HPDE6-E6E7 (cell line): ENCODE results near the gene DHRSX.
"Not testable (repeated sequence)": the region's sequence is repeated elsewhere in the genome, so short reads cannot be mapped to it uniquely, and the experiment has no call there.

Experiments used
- DNase-seq: peaks from one replicate; pipeline ENCODE4 v3.0.0; 2011; ENCODE audit warnings: missing footprints; ENCODE audit errors: extremely low spot score

Gene DHRSX

DNA sequence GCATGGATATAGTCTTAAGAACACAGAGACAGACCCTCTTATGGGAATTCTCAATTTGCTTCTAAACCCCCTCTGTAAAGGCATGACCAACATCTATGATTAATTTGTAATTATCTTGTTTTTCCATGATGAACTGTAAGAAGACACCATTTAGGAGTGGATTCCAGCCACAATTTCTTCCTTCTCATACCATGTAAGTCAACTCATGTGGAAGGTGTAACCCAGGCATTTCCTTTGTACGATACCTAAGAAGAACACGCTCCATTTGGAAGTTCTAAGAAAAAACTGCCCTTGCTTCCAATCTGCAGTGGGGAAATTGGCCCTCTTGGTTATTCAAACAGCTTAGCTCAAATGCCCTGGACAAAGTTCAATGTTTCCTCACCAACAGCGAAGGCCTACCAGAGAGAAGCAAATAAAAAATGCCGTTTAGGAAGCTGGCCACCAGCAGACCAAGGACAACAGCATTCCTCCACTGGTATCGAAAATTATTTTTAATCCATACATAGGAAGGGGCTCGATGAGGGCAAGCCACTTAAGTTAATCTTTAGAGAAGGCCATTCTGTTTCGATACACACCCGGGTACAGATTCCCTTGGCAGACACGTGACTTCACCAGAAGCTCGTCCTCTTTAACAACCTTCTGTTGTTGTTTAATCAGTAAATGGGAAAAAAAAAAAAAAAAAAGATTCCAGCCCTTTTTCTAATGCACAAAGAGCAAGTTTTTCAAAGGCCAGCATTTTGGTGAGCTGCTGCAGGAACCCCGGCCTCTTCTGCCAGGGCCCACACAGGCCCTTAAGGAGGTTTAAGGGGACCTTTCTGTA, 2.6 kb downstream of the DHRSX start:
- DNase-seq = no peak

DNA sequence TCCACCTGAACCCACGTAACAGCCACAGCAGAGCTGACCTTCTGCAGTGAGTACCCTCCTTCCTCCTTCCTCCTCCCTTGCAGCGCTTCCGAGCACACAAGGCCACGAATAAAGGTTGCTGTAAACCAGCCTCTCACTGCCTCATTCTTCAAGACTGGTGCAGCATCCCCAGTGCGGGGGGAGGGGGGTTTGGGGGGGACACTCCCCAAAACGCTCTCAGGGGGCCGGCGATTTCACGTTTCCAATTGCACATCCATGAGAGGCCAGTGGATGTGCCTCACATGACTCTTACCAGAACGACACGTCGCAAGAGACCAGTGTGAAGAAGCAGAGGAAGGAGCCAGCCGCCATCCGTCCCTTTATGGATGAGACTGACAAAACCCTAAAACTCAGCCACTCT, 5.2 kb downstream of the DHRSX start:
- DNase-seq = no peak

DNA sequence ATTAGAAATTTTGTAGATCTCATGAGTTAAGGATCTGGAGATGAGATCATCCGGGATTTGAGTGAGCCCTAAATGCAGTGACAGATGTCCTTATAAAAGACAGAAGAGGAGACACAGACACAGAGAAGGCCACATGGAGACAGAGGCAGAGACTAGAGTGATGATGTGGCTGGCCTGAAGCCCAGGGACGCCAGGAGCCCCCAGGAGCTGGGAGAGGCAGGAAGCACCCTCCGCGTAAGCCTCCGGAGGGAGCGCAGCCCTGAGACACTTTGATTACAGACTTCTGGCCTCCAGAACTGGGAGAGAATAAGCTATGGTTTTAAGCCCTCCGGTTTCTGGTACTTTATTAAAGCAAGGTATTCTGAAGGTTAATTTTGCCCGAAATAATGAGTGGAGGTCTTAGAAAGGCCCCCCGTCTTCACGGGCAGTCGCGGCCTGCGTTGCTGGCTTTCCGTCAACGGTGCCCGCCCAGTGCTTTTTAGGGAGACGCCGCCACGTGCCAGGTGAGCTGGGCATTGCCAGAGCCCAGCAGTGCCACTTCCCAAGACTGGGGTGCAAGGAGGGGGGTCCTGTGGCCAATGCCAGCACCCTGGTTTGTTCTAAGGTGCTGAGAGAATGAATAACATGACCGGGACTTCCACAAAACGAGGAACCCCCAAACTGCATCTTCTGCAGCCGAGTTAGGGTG, 8.1 kb downstream of the DHRSX start:
- no peak for DNase-seq

DNA sequence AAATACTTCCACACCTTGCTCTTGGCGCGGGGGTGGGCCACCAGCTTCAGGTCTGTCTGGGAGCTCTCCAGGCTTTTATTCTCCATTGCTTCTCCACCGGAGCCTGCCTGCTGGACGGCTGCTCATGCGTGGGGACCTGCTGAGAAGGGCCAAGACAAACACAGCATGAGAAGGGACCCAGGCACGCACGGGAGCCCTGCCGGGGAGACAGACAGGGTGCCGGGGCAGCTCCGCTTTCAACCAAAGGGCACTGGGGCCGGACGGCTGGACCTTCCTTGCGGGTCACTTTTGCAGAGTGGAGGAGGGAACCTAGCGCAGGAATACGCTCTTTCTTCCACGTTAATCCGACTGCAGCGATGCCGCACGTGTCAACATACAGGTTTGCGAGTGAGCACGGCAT, 10.1 kb downstream of the DHRSX start:
- no peak for DNase-seq

DNA sequence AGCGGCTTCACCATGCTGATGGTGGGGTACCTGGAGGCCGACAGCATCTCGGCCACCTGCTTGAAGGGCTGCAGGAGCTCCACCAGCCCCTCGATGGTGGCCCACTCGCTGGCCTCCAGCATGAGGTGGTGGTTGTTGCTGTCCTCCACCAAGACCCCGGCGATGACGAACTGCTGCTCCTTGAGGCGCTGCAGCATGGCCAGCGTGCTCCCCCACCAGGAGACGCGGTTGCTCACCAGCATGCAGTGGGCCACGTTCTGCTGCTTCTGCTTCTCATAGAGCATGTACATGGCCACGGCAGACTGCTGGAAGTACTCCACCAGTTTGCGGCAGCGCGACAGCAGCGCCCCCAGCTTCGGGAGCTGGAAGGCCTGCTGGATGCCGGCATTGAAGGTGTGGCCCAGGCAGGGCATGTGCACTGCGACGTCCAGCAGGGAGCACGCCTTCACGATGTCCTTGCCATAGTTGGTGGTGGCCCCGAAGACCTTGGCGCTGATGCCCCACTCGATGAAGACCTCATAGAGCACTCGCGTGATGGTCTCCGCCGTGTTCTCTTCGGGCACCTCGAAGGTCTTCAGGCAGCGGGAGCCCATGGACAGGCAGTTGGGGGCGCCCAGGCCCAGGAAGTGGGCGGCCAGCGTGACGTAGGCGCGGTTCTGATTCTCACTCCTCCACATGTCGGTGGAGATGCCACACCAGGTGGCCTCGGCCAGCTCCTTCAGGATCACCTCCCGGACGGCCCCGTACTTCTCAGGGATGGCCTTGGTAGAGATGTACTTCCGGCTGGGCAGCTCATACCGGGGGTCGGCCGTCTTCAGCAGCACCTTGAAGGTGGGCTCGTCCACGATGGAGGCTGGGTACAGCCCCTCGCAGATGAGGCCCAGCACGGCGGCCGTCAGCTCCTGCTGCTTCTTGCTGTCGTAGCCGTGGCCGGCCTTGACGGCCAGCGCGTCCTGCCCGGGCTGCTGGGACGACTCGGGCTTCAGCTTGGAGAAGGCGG, 11.0 kb downstream of the DHRSX start:
- no peak for DNase-seq

DNA sequence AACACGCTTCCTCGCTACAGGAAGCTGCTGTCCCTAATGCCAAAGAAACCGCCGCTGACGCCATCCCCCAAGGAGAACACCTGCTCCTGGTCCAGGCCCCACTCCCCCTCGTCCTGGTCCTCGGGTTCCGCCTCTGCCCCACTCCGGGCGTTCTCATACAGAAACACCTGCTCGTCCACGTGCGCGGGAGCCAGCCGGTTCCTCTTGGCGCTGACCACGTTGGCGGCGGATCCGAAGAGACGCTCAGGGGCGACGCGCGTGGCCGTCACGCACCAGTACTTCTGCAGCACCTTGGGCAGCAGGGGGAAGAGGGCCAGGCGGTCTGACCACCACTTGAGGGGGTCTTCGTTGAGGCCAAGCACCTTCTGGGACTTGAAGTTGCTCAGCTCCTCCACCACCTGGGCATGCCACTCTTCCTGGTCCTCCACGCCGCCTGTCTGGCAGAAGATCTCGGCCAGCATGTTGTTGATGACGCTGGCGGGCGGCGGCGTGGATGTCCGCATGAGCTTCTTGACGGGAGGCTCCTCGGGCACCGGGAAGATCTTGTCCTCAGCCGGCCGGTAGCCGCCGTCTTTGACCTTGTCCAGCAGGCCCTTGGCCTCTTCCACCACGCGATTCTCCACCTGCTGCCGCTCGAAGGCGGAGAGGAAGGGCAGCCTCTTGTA, 12.0 kb downstream of the DHRSX start:
- DNase-seq = no peak

DNA sequence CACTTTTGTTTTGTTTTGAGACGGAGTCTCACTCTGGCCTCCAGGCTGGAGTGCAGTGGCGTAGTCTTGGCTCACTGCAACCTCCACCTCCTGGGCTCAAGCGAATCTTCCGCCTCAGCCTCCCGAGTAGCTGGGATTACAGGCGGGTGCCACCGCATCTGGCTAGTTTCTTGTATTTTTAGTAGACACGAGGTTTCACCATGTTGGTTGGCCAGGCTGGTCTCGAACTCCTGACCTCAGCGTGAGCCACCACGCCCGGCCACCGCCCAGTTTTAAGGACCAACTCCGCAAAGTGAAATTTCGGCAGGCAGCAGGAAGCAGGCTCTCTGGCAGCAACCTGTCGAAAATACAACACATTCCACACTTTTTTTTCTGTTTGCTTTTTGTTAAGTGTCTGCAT, 13.4 kb downstream of the DHRSX start:
- no peak for DNase-seq

DNA sequence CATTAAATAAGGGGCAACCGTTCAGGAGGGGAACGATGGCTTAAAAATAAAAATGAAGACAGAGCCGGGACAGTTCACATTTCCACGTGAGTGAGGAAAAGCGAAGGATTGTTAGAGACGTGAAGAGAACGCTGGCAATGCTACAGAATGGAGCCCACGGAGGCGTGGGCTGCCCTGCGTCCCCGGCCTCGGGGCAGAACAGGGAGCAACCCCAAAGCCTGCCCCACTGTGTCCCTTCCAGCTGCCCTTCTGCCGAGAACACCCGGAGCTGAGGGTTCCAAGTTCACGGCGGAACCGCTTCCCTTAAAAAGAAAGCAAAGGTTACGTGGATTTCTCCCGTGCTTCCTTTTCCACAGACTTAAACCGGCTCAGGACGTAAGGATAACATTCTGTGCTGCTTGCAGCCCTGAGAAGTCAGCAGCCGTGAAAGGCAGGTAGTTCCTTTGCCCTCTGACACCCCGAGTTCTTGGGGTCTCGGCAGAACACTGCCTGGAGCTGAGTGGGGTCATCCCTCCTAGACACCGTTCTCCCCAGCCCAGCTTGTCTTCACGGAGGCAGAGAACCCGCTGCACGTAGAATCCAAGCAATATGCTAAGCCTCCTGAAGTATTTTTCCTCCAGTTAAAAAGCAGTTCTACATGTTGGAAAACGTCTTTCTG, 14.2 kb downstream of the DHRSX start:
- no peak for DNase-seq

DNA sequence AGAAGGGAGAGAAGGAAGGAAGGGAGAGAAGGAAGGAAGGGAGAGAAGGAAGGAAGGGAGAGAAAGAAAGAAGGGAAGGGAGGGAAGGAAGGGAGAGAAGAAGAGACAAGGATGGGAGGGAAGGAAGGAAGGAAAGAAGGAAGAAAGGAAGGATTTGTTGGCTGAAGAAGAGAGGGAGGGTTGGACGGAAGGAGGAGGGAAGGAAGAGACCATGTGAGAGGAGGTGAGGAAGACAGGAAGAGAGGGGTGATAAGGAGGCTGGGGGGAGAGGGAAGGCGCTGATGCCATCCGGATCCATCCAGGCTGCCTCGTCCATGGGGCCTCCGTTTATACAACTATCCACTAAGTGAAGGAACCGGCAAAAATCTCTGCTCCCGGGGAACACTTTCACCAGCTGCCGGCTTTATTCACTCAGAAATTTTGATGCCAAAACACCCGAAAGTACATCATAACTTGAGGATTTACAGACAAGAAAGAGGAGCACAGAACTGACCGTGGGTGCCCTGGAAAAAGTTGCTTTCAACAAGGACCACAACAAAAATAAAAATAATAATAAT, 14.9 kb downstream of the DHRSX start:
- DNase-seq = no peak

DNA sequence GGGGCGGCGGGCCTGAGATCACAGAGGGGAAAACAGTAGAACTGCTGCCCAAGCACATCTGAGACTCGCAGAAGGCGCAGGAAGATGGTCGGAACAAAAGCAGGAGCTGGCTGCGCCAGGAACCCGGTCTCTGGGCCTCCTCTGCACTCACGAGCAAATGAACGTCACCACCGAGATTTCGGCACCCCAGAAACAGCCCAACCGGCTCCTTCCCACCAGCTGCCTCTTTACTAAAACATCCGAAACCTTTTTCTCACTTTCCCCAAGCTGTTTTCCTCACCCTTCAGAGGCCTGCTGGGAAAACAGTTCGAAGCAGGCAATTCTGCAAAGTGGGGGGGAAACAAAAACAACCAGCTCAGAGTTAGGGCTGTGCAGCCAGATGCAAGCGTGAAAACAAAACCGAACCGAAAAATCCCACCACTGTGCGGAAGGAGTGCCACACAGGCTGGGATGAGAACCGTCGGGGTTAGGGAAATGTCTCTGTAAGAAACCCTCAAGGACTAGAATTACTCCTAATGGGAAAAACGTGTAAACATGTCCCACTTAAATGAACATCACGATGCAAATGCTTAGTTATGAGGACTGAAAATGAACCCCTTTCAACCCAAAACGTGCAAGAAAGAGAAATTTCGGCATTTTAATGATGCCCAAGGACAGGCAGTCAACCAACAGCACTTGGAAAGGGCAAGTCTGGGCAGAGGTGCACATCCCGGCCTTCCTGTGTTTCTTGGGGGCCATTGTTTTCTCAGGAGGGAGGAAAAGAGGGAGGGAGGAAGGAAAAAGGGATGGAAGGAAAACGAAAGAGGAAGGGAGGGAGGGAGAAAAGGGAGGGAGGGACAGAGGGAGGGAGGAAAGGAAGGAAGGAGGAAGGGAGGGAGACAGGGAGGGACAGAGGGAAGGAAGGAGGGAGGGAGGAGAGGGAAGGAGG, 15.8 kb downstream of the DHRSX start:
- DNase-seq = no peak

DNA sequence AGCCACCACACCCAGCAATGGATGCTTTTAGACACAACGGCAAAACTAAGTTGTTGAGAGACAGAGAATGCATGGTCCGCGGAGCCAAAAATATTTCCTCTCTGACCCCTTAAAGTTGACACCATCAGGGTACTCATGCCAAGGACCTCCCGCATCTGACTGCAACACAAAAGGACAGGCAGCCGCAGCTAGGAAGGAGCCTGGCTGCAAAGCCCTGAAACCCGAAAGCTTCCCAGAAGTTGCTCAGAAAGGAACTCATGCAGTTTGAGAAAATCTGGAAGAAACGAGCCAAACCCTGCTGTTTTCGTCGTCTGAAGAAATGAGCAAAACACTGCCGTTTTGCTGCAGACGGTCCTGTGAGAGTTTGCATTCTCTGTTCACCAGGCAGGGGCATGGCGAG, 16.5 kb downstream of the DHRSX start:
- no peak for DNase-seq

DNA sequence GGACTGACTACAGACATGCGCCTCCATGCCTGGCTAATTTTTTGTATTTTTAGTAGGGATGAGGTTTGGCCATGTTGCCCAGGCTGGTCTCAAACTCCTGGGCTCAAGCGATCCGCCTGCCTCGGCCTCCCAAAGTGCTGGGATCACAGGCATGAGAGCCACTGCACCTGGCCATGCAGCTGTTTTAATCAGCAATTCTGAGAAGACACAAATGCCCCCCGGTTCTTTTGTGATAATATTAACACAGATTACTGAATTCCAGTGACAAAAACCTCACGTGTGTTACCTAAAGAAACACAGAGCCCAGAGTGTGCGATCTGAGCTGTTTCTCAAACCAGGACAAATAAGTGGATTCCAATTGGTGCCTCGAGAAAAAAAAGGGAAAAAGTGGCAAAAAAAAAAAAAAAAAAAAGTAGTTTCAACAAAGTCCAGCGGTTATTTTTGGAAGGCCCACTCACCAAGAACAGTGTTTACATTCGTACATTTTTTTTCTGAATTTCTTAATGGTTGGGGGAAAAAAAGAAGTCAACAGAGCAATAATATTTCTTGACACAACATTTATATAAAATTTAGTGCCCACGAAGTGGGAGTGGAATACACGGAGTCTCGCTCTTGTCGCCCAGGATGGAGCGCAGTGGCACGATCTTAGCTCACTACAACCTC, 17.2 kb downstream of the DHRSX start:
- no peak for DNase-seq

DNA sequence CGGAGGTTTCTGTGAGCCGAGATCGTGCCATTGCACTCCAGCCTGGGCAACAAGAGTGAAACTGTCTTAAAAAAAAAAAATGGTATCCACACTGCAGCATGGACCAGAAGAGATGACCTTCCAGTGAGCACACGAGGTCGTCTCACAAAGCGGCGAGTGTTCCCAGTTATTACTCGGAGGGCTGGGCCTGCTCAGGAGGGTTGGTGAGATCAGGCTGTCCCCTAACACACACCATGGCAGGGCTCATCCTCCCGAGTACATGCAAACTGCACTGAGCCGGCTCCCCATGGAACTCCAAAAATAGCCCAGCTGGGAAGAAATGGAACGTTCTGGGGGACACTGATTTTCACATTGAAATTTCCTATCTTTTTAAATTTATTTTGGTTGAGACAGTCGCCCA, 19.2 kb downstream of the DHRSX start:
- not testable (repeated sequence) for DNase-seq

DNA sequence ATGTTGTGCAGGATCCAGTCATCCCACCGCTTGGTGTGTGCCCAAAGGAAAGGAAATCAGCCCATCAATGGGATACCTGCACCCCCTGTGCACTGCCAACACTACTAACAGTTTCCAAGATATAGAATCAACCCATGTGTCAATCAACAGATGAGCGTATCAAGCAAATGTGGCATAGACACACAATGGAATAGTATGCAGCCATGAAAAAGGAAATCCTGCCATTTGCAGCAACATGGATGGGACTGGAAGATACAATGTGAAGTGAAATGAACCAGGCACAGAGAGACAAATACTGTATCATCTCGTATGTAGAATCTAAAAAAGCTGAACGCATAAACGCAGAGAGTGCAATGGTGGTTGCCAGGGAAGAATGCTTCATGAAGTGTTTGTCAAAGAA, 20.8 kb downstream of the DHRSX start:
- not testable (repeated sequence) for DNase-seq

DNA sequence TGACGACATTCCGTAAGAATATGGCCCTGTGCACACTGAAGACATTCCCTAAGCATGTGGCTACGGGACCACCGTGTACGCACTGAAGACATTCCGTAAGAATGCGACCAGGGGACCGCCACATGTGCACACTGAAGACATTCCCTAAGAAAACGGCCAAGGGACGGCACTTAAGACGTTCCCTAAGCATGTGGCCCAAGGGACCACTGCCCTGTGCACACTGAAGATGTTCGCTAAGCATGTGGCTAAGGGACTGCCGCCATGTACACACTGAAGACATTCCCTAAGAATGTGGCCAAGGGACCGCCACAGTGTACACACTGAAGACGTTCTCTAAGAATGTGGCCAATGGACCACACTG, 21.4 kb downstream of the DHRSX start:
- no peak for DNase-seq

DNA sequence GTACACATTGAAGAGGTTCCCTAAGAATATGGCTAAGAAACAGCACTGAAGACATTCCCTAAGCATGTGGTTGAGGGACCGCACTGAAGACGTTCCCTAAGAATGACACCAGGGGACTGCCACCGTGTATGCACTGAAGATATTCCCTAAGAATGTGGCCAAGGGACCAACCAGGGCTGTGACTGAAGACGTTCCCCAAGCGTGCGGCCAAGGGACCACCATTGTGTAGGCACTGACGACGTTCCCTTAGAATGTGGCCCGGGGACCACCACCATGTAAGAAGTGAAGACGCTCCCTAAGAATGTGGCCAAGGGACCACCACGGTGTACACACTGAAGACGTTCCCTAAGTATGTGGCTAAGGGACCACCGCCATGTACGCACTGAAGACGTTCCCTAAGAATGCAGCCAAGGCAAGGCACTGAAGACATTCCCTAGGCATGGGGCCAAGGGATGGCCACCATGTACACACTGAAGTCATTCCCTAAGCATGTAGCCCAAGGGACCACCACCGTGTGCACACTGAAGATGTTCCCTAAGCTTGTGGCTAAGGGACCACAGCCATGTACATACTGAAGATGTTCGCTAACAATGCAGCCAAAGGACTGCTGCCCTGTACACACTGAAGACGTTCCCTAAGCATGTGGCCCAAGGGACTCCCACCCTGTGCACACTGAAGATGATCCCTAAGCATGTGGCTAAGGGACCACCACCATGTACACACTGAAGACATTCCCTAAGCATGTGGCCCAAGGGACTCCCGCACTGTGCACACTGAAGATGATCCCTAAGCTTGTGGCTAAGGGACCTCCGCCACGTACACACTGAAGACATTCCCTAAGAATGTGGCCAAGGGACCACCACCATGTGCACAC, 22.0 kb downstream of the DHRSX start:
- no peak for DNase-seq

DNA sequence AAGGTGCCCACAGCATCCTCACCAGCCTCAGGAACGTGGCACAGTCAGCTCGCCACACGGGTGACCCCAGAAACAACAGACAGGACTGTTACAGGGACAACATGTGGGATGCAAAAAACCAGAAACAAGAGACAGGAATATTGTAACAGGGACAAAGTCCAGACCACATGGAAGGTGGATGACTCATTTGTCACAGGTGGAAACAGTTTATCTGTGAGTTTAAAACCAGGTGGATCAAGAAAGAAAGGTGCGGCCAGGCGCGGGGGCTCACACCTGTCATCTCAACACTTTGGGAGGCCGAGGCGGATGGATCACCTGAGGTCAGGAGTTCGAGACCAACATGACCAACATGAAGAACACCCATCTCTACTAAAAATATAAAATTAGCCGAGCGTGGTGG, 23.5 kb downstream of the DHRSX start:
- not testable (repeated sequence) for DNase-seq
